ENCODE data around the gene JOSD1. TPM values are rescaled to one million over a fixed set of nuclear protein-coding genes. Genes with fewer than 3 reads are reported as not detected.

Gene JOSD1
- total and polyA plus RNA-seq, 4 donors: 3.4 to 20.6 (median 14.7) TPM

- TF ChIP-seq REST (IDR thresholded peaks at IDR 0.05) (no peak), HNF4G (IDR thresholded peaks at IDR 0.05) (no peak), FOXA1 (IDR thresholded peaks at IDR 0.05) (no peak), TAF1 (conservative IDR thresholded peaks at IDR 0.05) (no peak), YY1 (IDR thresholded peaks at IDR 0.05) (no peak)
- H3K9me3 ChIP-seq (ENCODE audit: control insufficient read depth in 4 of 4, low read length in 3 of 4): no peaks in the 10 kb centered on the region
- no peak overlapping the region for H3K4me3 ChIP-seq (ENCODE audit: low read depth in 1 of 3, low read length in 3 of 3)
- no peak overlapping the region for H3K9ac ChIP-seq (ENCODE audit: low read depth in 1 of 2, low read length in 2 of 2)
- no peaks in the 10 kb centered on the region for H3K27me3 ChIP-seq (ENCODE audit: control insufficient read depth in 4 of 4, insufficient read depth in 4 of 4, low read length in 3 of 4)
- H3K36me3 ChIP-seq (ENCODE audit: control insufficient read depth in 4 of 4, insufficient read depth in 3 of 4, low read depth in 1 of 4, low read length in 3 of 4): peaks cover 19 to 56% (median 47%) of the 10 kb centered on the region in 4 donors
- WGBS: 97% methylated on average over 14 of the region's 14 CpGs
- DNase-seq (ENCODE audit: low spot score): no peak
- peak overlapping the region in 1 of 2 donors; percentile 17 for H3K27ac ChIP-seq (ENCODE audit: low read depth in 1 of 2, low read length in 2 of 2)
- peaks cover 8 to 47% (median 16%) of the 10 kb centered on the region in 4 donors for H3K4me1 ChIP-seq (ENCODE audit: control insufficient read depth in 4 of 4, insufficient read depth in 4 of 4, low read length in 3 of 4)
These were observed 49.4 kb upstream of the JOSD1 start for GRCh38 chr22:38750104-38750503.

GRCh38 chr22:38748487-38749136 lies 47.9 kb upstream of the JOSD1 start:
- no peak for DNase-seq (ENCODE audit: low spot score)
- Histone ChIP-seq H3K4me1 (ENCODE audit: control insufficient read depth in 4 of 4, insufficient read depth in 4 of 4, low read length in 3 of 4) (peaks cover 7 to 43% (median 15%) of the 10 kb centered on the region in 4 donors), H3K9ac (ENCODE audit: low read depth in 1 of 2, low read length in 2 of 2) (no peak overlapping the region), H3K9me3 (ENCODE audit: control insufficient read depth in 4 of 4, low read length in 3 of 4) (no peaks in the 10 kb centered on the region), H3K27me3 (ENCODE audit: control insufficient read depth in 4 of 4, insufficient read depth in 4 of 4, low read length in 3 of 4) (no peaks in the 10 kb centered on the region), H3K27ac (ENCODE audit: low read depth in 1 of 2, low read length in 2 of 2) (peak overlapping the region in 1 of 2 donors; percentile 36), H3K36me3 (ENCODE audit: control insufficient read depth in 4 of 4, insufficient read depth in 3 of 4, low read depth in 1 of 4, low read length in 3 of 4) (peaks cover 20 to 69% (median 52%) of the 10 kb centered on the region in 4 donors), H3K4me3 (ENCODE audit: low read depth in 1 of 3, low read length in 3 of 3) (no peak overlapping the region)
- TF ChIP-seq RXRA (IDR thresholded peaks at IDR 0.05): no peak
- TF ChIP-seq, protein P1, sequence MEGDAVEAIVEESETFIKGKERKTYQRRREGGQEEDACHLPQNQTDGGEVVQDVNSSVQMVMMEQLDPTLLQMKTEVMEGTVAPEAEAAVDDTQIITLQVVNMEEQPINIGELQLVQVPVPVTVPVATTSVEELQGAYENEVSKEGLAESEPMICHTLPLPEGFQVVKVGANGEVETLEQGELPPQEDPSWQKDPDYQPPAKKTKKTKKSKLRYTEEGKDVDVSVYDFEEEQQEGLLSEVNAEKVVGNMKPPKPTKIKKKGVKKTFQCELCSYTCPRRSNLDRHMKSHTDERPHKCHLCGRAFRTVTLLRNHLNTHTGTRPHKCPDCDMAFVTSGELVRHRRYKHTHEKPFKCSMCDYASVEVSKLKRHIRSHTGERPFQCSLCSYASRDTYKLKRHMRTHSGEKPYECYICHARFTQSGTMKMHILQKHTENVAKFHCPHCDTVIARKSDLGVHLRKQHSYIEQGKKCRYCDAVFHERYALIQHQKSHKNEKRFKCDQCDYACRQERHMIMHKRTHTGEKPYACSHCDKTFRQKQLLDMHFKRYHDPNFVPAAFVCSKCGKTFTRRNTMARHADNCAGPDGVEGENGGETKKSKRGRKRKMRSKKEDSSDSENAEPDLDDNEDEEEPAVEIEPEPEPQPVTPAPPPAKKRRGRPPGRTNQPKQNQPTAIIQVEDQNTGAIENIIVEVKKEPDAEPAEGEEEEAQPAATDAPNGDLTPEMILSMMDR (IDR thresholded peaks at IDR 0.05; ENCODE audit: low read depth, low read length, missing input control): no peak
- TF ChIP-seq HNF4A (conservative IDR thresholded peaks at IDR 0.05): no peak
- TF ChIP-seq YY1 (IDR thresholded peaks at IDR 0.05): no peak
- peak; percentile 1 for TF ChIP-seq NR2F2 (IDR thresholded peaks at IDR 0.05)
- TF ChIP-seq FOXA2 (IDR thresholded peaks at IDR 0.05): no peak
- WGBS: 87% methylated on average over 14 of the region's 14 CpGs

GRCh38 chr22:38745676-38746460 lies 45.1 kb upstream of the JOSD1 start:
- Histone ChIP-seq H3K36me3 (ENCODE audit: control insufficient read depth in 4 of 4, insufficient read depth in 3 of 4, low read depth in 1 of 4, low read length in 3 of 4) (peaks cover 17 to 83% (median 63%) of the 10 kb centered on the region in 4 donors), H3K9me3 (ENCODE audit: control insufficient read depth in 4 of 4, low read length in 3 of 4) (no peaks in the 10 kb centered on the region), H3K27ac (ENCODE audit: low read depth in 1 of 2, low read length in 2 of 2) (no peak overlapping the region), H3K9ac (ENCODE audit: low read depth in 1 of 2, low read length in 2 of 2) (no peak overlapping the region), H3K4me3 (ENCODE audit: low read depth in 1 of 3, low read length in 3 of 3) (no peak overlapping the region), H3K27me3 (ENCODE audit: control insufficient read depth in 4 of 4, insufficient read depth in 4 of 4, low read length in 3 of 4) (no peaks in the 10 kb centered on the region), H3K4me1 (ENCODE audit: control insufficient read depth in 4 of 4, insufficient read depth in 4 of 4, low read length in 3 of 4) (peaks cover 5 to 20% (median 9%) of the 10 kb centered on the region in 4 donors)
- 91% methylated on average over 14 of the region's 14 CpGs for WGBS
- DNase-seq (ENCODE audit: low spot score): no peak
- TF ChIP-seq EGR1 (IDR thresholded peaks at IDR 0.05; ENCODE audit: low read depth in 2 of 2) (no peak), SP1 (IDR thresholded peaks at IDR 0.05) (no peak), HNF4A (conservative IDR thresholded peaks at IDR 0.05) (no peak), HNF4G (IDR thresholded peaks at IDR 0.05) (no peak)
- TF ChIP-seq, protein P2, sequence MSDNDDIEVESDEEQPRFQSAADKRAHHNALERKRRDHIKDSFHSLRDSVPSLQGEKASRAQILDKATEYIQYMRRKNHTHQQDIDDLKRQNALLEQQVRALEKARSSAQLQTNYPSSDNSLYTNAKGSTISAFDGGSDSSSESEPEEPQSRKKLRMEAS (IDR thresholded peaks at IDR 0.05): no peak
- TF ChIP-seq, protein P1 (IDR thresholded peaks at IDR 0.05; ENCODE audit: low read depth, low read length, missing input control): no peak
- TF ChIP-seq, protein P3, sequence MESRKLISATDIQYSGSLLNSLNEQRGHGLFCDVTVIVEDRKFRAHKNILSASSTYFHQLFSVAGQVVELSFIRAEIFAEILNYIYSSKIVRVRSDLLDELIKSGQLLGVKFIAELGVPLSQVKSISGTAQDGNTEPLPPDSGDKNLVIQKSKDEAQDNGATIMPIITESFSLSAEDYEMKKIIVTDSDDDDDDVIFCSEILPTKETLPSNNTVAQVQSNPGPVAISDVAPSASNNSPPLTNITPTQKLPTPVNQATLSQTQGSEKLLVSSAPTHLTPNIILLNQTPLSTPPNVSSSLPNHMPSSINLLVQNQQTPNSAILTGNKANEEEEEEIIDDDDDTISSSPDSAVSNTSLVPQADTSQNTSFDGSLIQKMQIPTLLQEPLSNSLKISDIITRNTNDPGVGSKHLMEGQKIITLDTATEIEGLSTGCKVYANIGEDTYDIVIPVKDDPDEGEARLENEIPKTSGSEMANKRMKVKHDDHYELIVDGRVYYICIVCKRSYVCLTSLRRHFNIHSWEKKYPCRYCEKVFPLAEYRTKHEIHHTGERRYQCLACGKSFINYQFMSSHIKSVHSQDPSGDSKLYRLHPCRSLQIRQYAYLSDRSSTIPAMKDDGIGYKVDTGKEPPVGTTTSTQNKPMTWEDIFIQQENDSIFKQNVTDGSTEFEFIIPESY (IDR thresholded peaks at IDR 0.05): no peak

Data from liver (tissue), 9 donors.